Endometrium (tissue), 2 donors: ENCODE measurements around the gene AGR2.
"Not testable (repeated sequence)": the region's sequence is repeated elsewhere in the genome, so short reads cannot be mapped to it uniquely, and the experiment has no call there.

Source experiments
- FAIRE-seq: peaks from 2 replicates; lab custom pipeline; 2012; peaks lifted over from hg19 to GRCh38; lab: Jason Lieb, UNC
- donor health status: control.
- donor health status: control.

Gene AGR2

DNA sequence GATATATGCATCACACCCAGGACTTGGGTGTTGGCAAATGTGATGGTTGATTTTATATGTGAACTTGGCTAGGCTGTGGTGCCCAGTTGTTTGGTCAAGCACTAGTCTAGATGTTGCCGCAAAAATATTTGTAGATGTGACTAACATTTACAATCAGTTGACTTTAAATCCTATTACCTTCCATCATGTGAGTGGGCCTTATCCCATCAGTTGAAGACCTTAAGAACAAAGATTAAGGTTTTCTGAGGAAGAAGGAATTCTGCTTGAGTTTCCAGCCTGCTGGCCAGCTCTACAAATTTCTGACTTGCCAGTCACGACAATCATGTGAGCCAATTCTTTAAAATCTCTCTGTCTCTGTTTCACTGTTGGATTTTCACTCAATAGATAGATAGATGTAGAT, 30.9 kb downstream of the AGR2 start:
- FAIRE-seq, result no peak

DNA sequence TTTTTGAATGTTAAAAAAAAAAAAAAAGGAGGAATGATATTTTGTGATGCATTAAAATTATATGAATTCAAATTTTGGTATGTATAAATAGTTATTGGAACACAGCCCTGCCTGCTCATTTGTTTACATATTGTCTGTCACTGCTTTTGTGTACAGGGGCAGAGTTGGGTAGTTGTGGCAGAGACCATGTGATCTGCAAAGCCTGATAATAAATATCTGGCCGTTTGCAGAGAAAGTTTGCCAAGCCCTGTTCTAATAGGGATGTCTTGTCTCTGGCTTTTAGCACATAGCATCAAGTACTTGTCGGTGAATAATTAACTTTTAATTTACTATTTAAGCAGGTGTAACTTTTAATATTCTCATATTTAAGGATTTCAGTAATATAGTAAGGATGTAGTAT, 31.5 kb downstream of the AGR2 start:
- FAIRE-seq, result no peak

DNA sequence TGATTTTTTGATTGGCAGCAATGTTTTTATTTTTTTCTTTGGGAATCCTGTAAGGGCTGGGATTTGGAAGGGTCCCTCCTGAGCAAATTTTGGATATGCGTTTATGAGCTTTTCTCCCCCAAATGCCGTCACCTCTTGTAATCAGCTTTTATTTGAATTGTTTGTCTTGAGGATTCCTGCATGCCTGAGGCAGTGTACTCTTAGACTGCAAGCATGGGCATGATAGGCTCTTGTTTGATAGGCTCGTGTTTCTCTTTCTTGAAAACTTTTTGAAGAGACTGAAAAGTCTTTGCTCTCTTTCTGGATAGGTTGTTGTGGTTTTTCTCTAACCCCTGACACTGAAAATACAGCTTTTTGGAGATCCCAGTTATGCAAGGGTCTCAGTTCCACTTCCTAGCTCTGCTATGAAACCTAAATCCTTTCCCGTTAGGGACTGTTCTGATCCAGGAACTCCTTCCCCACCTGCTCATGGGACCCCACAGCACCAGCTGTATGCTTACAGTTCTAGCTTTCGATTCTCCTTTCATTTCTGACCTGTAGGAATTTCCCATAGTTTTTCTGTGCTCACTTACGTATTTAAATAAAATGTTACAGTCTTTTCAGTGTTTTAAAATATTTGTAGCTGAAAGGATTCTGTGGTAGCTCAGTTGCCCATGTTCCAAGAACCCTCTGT, 34.0 kb downstream of the AGR2 start:
- no peak for FAIRE-seq

DNA sequence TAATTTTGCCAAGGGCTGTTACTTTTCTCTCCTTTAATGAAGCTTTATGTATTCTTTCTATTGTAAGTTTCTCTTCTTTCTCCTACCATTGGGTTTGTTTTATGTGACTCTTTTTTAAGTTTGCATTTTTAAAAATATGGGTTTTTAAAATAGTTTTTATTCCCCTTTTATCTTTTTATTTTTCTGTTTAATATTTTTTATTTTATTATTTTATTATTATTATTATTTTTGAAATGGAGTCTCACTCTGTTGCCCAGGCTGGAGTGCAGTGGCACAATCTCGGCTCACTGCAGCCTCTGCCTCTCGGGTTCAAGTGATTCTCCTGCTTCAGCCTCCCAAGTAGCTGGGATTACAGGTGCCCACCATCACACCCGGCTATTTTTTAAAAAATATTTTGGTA, 34.8 kb downstream of the AGR2 start:
- FAIRE-seq, result not testable (repeated sequence)

DNA sequence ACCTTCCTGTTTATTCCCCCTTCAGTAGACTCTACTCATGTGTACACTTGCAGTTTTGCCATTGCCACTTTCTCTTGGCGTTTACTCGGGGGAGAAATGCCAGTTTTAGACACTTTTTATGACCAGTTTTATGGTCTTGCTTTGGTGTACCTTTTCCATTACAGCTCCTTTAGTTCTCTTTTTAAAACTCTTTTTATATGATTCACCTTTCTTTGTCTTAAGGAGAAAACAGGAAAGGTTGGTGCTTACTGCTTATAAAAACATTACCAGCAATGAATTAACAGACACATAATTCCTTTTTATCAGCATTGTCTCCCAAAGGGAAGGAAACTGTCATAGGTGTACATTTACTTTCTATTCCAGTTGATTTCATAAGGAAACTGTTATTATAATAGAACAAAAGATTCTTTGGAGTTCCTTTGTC, 39.4 kb downstream of the AGR2 start:
- no peak for FAIRE-seq

DNA sequence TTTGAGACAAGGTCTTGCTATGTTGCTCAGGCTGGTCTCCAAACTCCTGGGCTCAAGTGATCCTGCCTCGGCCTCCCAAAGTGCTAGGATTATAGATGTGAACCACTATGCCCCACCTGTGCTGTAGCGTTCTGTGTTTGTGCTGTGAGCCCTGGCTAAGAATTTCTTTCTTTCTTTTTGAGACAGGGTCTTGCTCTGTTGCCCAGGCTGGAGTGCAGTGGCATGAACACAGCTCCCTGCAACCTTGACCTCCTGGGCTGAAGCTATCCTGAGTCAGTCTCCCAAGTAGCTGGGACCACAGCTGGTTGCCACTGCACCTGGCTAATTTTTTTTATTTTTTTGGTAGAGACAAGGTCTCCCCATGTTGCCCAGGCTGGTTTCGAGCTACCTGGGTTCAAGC, 39.9 kb downstream of the AGR2 start:
- no peak for FAIRE-seq

DNA sequence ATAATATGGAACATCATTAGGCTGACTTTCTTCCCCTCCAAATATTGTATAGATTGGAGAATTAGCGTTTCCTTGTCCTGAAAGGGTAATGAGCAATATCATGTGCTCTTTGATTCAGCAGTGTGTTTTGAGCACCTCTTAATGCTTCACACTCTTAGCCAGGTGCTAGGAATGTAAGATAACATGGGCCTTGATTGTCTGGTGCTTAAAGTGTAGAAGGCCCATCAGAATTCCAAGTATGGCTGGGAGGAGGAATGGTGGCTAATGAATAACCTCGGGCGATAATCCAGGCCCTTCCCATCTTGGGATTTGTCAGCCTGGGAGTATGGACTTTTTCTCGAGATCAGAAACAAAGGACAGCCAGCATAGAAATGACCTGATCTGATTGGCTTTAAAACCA, 42.6 kb downstream of the AGR2 start:
- no peak for FAIRE-seq

DNA sequence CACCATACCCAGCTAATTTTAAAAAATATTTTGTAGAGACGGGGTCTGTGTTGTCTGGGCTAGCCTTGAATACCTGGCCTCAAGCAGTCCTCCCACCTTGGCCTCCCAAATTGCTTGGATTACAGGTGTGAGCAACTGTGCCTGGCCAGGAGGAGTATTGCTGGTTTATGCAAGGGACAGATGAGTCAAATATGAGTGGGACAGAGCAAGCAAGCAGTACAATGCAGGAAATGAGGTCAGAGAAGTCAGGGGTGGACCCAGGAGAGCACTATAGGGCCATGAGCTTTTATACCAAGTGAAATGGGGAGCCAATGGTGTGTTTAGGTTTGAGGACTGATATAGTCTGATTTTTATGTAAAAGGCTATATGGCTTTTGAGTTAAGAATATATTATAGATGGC, 45.0 kb downstream of the AGR2 start:
- FAIRE-seq, result no peak

DNA sequence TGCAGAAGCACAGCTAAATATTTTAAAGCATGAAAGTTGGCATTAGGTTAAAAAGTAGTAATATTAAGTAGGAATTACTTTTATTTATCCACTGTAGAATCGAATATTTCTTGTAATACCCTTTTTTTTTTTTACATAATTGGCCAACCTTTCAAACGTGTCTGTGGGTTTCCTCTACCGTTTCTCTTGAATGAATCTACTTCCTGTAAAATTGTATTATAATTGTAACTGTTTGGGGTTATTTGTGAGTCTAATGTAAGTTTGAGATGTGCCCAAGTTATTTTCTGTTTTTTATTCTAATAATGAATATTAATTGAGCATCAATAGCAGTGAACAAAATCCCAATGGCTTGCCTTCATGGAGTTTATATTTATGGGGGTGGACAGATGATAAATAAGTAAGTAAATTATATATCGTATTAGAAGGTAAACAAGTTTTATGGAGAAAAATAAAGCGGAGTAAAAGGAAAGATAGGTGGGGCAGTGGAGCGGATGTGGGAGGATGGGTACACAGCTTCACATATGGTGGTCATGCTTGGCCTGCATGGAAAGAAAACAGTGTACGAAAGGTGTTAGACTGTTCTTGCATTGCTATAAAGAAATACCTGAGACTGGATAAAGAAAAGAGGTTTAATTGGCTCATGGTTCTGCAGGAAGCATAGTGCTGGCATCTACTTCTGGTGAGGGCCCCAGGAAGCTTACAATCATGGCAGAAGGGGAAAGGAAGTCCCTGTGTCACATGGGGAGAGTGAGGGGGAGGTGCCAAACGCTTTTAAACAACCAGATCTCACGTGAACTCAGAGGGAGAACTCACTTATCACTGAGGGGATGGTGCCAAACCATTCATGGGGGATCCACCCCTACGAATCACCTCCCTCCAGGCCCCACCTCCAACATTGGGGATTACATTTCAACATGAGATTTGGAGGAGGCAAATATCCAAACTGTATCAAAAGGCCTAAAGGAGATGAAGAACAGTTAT, 45.9 kb downstream of the AGR2 start:
- no peak for FAIRE-seq

DNA sequence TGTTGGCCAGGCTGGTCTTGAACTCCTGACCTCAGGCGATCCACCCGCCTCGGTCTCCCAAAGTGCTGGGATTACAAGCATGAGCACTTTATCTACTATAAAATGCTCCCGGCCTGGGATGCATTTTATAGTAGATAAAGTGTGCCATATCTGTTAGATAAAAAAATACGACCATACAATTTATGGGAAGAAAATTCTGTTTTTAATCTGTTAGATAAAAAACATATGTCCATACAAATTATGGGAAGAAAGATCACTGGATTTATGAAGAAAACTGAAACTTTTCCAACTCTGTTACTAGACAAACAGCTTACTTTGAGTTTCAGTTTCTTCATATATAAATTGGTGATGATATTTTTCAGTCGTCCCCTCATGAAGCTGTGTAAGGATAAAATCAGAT, 46.8 kb downstream of the AGR2 start:
- no peak for FAIRE-seq

DNA sequence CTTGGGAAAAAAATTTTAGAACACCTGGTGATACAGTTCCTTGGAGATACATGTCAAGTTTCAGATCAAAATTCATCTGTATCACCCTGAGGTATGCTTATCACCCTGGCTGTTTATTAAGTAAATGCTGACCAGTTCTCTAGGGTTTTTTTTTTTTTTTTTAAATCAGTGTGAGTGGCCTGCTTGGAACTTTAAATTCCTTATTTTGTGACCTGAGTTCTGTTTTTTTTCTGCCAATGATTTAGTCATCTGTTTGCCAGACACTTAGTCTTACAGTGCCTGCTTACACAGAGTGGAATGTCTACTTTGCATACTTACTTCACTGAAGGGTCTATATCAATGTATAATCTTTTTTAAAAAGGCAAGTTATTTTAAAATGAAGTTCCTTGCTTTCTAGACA, 49.4 kb downstream of the AGR2 start:
- FAIRE-seq, result no peak

DNA sequence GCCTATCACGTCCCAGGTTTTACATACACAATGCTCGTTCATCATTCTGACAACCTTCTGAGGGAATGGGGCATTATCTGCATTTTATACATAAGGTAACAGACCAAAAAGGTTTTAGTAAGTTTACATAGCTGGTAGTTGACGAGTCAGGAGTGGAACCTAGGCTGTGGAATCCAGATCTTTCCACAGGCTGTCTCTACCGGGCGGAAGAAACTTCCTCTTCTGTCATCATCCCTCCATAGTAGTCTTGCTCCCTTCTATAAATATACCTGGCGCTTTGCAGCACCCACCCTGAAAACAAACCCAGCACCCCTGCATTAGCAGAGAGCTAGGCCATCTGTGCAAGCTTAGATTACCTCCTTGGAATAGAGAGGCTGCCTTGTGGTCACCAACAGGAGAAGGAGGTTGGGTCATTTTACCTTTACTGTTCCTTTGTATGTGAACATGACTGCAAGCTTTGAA, 49.9 kb downstream of the AGR2 start:
- FAIRE-seq, result no peak

DNA sequence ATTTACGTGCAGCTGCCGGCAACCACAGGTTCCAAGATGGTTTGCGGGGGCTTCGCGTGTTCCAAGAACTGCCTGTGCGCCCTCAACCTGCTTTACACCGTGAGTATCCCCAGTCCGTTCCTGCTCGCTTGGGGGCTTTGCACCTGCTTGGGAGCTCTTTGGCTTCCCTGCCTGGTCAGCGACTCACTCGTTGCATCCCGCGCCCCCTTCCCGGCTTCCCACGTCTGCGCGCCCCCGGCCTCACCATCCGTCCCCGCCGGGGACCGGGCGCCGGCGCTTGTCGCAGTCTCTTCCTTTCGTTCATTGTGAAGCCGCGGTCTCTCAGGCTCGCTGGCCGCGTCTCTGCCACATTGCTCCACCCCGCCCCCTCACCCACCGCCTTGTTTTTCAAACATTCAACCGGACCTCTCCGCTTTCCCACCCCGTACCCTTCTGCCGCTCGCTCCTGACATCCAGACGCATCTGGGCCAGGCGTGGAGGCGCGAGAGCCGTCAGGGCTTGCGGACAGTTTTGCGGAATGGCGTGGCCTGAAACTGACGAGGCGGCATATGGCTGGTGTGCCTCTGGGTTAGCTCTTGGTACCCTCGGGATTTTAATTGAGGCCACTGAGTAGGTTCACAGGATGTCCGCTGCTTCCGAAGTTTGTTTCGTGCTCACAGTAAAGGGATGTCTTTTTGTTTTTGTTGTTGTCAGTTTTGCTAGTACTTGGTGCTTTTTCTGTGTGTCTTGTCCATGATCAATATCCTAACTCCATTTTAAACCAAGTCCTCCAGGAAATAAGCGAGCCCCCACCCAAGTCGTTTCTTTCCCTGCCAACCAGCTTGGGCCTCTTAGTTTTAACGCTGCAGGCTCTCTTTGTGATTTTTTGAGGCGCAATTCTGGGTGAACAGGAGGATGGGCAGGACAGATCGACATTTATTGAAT, 50.6 kb downstream of the AGR2 start:
- FAIRE-seq, result no peak

DNA sequence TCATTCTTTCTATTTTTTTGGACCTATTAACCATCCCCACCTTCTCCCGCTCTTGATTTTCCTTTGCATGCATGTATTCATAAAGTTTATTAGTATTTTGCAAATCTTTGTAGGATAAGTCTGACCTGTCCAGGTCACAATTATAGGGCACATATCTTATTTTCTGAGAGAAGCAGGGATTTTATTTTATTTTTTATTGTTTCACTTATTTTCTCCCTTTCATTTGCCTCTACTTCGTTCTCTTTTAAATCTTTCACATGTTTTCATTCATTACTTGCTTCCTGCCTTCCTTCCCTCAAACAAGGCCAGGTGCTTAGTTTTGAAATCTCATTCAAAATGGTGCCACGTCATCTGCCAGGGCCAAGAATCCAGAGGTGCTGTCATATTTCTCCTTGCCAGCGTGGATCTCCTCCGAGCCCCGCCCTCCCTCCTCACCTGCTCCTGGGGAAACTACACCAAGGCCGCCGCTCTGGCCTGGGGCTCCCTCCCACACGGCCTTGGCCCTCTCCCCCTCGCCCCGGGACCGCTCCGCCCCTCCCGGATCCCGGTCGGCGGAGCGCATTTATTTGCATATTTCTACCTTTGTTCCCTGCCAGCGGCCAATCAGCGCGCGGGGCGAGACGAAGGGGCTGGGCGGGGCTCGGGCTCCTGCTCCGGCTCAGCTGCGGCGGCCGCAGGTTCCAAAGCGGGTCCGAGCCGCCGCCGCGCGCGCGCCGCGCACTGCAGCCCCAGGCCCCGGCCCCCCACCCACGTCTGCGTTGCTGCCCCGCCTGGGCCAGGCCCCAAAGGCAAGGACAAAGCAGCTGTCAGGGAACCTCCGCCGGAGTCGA, 51.5 kb downstream of the AGR2 start, which contains the start of gene TSPAN13:
TSS of gene TSPAN13 (plus strand) at position 654 of the 830 bp plus-strand sequence. CDS start 213 bp downstream, outside the sequence.
- no peak for FAIRE-seq

DNA sequence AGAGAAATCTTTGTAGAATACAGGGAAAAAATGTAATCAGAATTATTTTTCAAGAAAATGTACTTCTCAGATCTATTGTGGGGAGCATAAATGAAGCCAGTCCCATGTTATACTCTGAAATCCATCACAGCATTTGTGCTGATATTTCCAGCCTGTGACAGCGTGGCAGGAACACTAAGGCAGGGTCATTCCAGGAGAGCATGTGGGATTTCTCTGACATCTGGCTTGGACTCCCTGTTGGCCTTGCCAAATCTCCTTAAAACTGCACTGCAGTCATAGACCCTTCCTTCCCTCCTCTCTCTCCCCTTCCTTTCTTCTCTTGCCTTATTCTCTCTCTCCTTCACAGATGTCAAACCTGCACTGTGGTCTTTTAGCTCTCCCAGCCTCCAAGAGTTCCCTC, 57.7 kb downstream of the AGR2 start:
- no peak for FAIRE-seq

DNA sequence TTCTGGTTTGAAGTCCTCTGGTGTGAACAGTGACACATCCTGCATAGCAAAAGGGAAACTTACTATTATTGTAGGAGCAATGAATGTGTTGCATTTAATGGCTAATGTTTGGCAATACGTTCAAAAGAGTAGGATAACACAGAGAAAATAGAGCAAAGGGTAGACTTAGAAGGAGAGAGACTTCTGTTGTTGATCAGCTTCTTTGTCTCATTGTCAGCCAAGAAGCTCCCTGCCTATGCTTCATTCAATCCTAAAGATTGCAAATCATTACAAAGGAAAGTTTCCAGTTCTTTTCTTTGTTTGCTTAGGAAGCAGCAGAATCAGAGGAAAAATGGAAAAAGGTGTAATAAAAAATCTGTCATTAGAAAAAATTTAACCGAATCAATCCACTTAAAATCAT, 59.2 kb downstream of the AGR2 start:
- FAIRE-seq, result no peak

DNA sequence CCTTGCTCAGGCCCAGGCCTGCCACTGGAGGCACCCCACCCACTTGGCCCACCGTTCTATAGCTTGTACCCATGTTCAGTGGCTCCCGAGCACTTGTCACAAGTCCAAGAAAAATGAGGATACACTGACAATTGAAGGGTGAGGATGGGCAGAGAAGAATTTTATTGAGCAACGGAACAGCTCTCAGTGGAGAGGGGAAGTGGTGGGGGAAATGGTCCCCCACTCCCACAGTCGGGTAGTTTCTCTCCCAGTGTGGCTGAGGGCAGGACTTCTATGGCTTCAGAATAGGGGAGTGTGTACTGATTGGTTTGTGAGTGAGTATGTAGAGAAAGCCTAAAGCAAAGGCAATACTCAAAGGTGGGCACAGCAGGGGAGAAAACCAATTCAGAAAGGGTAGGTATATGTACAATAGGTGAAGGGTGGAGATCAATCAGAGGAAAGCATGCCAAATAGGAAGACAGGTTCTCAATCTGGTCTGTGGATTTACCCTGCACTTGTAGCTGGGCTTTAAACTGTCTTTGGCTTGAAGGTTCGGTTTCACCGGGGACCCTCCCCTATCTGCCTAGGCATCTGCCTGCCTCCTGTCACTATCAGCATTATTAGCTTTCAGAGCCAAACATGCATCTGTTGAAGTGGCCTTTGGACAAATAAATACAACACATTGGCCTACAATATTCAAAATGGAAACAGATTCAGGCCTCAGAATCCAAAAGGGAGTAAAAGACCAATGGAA, 60.1 kb downstream of the AGR2 start:
- no peak for FAIRE-seq

DNA sequence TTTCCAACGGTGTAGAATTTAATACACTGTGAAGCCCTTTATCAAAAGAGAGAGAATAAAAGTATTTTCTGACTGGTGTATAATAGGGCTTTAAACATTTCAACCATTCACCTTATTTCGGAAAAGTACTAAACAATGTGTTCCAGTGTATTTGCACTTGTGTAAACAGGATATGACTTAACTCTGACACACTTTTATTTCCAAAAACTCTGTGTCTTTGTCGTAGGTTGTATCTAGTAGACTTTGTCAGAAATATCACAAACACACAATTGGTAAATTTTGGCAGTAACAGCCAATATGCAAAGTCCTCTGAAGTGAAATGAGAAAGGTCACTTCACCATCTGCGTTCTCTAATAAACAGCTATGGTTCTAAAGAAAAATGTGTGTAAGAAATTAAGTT, 61.6 kb downstream of the AGR2 start:
- FAIRE-seq, result no peak

DNA sequence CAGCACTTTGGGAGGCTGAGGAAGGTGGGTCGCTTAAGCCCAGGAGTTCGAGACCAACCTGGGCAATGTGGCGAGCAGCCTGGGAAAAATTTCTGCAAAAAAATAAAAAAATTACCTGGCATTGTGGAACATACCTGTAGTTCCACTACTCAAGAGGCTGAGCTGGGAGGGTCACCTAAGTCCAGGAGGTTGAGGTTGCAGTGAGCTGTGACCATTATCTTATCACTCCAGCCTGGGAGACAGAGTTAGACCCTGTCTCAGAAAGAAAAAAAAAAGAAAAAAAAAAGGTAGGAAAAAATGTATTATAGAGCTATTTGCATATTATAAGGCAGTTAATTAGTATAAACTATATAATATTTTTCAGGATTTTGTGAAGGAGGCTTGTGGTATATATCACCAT, 62.3 kb downstream of the AGR2 start:
- no peak for FAIRE-seq
